ENCODE data around the gene HIF3A. TPM values are rescaled to one million over a fixed set of nuclear protein-coding genes. Genes with fewer than 3 reads are reported as not detected.
A peak's percentile ranks its signal among the peaks of the same experiment; 100 is the strongest.

Gene HIF3A
- polyA plus RNA-seq, result 0.01 TPM in 1 of 3 replicates, not detected in the others
- polyA plus RNA-seq (2011; ENCODE audit: low read depth), result not detected
- not detected in 2 replicates for polyA plus RNA-seq (2011; cell fraction: cytosol; rRNA removed)
- not detected in 2 replicates for polyA plus RNA-seq (2011; cell fraction: nucleus; rRNA removed)
- polyA plus RNA-seq (2012; ENCODE audit: low replicate concordance), result not detected in 2 replicates
- polyA minus RNA-seq, result not detected in 3 replicates
- not detected for polyA minus RNA-seq (2011; cell fraction: cytosol; rRNA and poly(A)+ RNA removed)
- not detected in 2 replicates for polyA minus RNA-seq (2011; cell fraction: nucleus; rRNA and poly(A)+ RNA removed)

- Histone ChIP-seq H3K9me1 (ENCODE audit: control insufficient read depth, extremely low read depth, insufficient read depth, low read length) (no peaks in the 10 kb centered on the region), H3K27me3 (ENCODE audit: control insufficient read depth, extremely low read depth, insufficient read depth, low read length) (peaks cover 19% of the 10 kb centered on the region), H3K9me3 (ENCODE audit: control insufficient read depth, low read depth, low read length) (no peaks in the 10 kb centered on the region), H3K4me2 (ENCODE audit: control insufficient read depth, extremely low read depth, insufficient read depth, low read depth, low read length) (no peak within 1 kb of the TSS), H2AFZ (ENCODE audit: control insufficient read depth, low read length) (no peak within 1 kb of the TSS), H3K4me1 (ENCODE audit: control insufficient read depth, extremely low read depth, insufficient read depth, low read length) (peaks cover 6% of the 10 kb centered on the region), H3K27ac (ENCODE audit: control insufficient read depth, insufficient read depth, low read length) (no peak within 1 kb of the TSS), H3K36me3 (ENCODE audit: control insufficient read depth in 2 of 2, extremely low read depth in 1 of 2, insufficient read depth in 2 of 2, low read length in 2 of 2) (no peaks in the 10 kb centered on the region), H3K9ac (ENCODE audit: control insufficient read depth, extremely low read depth, insufficient read depth, low read length) (no peak within 1 kb of the TSS), H4K20me1 (ENCODE audit: control insufficient read depth, extremely low read depth, insufficient read depth, low read length) (no peaks in the 10 kb centered on the region), H3K79me2 (ENCODE audit: control insufficient read depth, insufficient read depth, low read length) (no peaks in the 10 kb centered on the region), H3K4me3 (ENCODE audit: control insufficient read depth in 2 of 3, extremely low read depth in 1 of 3, insufficient read depth in 2 of 3, low read depth in 1 of 3, low read length in 3 of 3) (no peak within 1 kb of the TSS)
- dilution Hi-C loops (cut with MboI; ENCODE audit: extremely low pct_ligation_motif_present, low sequenced_read_pairs), result no loop called here
- no peak for DNase-seq (ENCODE audit: low read depth, low spot score)
- TF ChIP-seq CTCF (optimal IDR thresholded peaks at IDR 0.05 in 1 of 3, IDR thresholded peaks at IDR 0.05 in 1 of 3, conservative IDR thresholded peaks at IDR 0.05 in 1 of 3; ENCODE audit: extremely low read depth in 1 of 3, insufficient read depth in 2 of 3, low read length in 3 of 3) (no peak), EZH2 (IDR thresholded peaks at IDR 0.05; ENCODE audit: low read length) (peak; percentile 20)
- FAIRE-seq, result no peak
Observed at GRCh38 chr19:46296722-46297461, at the start of gene HIF3A. TSS of gene HIF3A (plus strand) at chr19:46297042. CDS start at chr19:46297077, 35 bp downstream.

GRCh38 chr19:46250076-46250735 is 46.6 kb upstream of the HIF3A start:
- no peaks in the 10 kb centered on the region for H3K9me3 ChIP-seq (ENCODE audit: control insufficient read depth, low read depth, low read length)
- no peaks in the 10 kb centered on the region for H3K36me3 ChIP-seq (ENCODE audit: control insufficient read depth in 2 of 2, extremely low read depth in 1 of 2, insufficient read depth in 2 of 2, low read length in 2 of 2)
- H3K27ac ChIP-seq (ENCODE audit: control insufficient read depth, insufficient read depth, low read length), result no peak overlapping the region
- no peak for FAIRE-seq
- H4K20me1 ChIP-seq (ENCODE audit: control insufficient read depth, extremely low read depth, insufficient read depth, low read length), result no peaks in the 10 kb centered on the region
- dilution Hi-C loops (cut with MboI; ENCODE audit: extremely low pct_ligation_motif_present, low sequenced_read_pairs), result no loop called here
- DNase-seq (ENCODE audit: low read depth, low spot score), result no peak
- H3K4me1 ChIP-seq (ENCODE audit: control insufficient read depth, extremely low read depth, insufficient read depth, low read length), result peaks cover 3% of the 10 kb centered on the region
- H3K79me2 ChIP-seq (ENCODE audit: control insufficient read depth, insufficient read depth, low read length), result no peaks in the 10 kb centered on the region
- peaks cover 35% of the 10 kb centered on the region for H3K27me3 ChIP-seq (ENCODE audit: control insufficient read depth, extremely low read depth, insufficient read depth, low read length)
- no peak for TF ChIP-seq EZH2 (IDR thresholded peaks at IDR 0.05; ENCODE audit: low read length)
- no peak for TF ChIP-seq CTCF (optimal IDR thresholded peaks at IDR 0.05 in 1 of 3, IDR thresholded peaks at IDR 0.05 in 1 of 3, conservative IDR thresholded peaks at IDR 0.05 in 1 of 3; ENCODE audit: extremely low read depth in 1 of 3, insufficient read depth in 2 of 3, low read length in 3 of 3)
- no peak overlapping the region for H3K9ac ChIP-seq (ENCODE audit: control insufficient read depth, extremely low read depth, insufficient read depth, low read length)
- H2AFZ ChIP-seq (ENCODE audit: control insufficient read depth, low read length), result no peak overlapping the region
- H3K9me1 ChIP-seq (ENCODE audit: control insufficient read depth, extremely low read depth, insufficient read depth, low read length), result no peaks in the 10 kb centered on the region
- H3K4me3 ChIP-seq (ENCODE audit: control insufficient read depth in 2 of 3, extremely low read depth in 1 of 3, insufficient read depth in 2 of 3, low read depth in 1 of 3, low read length in 3 of 3), result no peak overlapping the region
- H3K4me2 ChIP-seq (ENCODE audit: control insufficient read depth, extremely low read depth, insufficient read depth, low read depth, low read length), result no peak overlapping the region

Data from keratinocyte (primary cell).